NCI-H774 (cell line): ENCODE measurements around the gene FRMD4B.
"Not testable (repeated sequence)": the region's sequence is repeated elsewhere in the genome, so short reads cannot be mapped to it uniquely, and the experiment has no call there.

Experiments used
- DNase-seq: peaks from one replicate; lab custom pipeline; 2025; lab: John Stamatoyannopoulos, UW

Gene FRMD4B

DNA sequence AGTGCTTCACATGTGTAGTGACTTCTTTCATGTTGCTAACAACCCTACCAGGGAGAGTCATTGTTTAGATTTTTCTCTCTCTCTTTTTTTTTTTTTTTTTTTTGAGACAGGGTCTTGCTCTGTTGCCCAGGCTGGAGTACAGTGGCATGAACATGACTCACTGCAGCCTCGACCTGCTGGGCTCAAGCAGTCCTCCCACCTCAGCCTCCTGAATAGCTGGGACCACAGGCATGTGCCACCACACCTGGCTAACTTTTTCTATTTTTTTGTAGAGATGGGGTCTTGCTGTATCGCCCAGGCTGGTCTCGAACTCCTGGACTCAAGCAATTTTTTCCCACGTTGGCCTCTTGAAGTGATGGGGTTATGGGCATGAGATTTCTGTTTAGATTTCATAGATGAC, 63.4 kb downstream of the FRMD4B start:
- DNase-seq = not testable (repeated sequence)

DNA sequence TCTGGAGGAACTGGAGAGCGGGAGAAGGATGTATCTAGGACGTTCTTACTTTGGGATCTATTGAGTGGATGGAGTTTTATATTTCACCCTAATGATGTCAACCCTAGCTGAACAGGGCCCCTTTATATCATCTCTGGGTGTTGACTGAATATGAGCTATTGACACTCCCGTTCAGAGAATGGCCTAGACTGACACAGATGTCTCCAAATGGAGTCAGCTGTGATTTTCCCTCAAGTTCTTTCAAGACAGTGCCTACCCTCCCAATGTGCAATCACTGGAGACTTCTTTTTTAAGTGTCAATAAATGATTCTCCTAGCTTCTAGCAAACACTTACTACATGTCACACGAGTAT, 63.8 kb downstream of the FRMD4B start:
- DNase-seq = no peak

DNA sequence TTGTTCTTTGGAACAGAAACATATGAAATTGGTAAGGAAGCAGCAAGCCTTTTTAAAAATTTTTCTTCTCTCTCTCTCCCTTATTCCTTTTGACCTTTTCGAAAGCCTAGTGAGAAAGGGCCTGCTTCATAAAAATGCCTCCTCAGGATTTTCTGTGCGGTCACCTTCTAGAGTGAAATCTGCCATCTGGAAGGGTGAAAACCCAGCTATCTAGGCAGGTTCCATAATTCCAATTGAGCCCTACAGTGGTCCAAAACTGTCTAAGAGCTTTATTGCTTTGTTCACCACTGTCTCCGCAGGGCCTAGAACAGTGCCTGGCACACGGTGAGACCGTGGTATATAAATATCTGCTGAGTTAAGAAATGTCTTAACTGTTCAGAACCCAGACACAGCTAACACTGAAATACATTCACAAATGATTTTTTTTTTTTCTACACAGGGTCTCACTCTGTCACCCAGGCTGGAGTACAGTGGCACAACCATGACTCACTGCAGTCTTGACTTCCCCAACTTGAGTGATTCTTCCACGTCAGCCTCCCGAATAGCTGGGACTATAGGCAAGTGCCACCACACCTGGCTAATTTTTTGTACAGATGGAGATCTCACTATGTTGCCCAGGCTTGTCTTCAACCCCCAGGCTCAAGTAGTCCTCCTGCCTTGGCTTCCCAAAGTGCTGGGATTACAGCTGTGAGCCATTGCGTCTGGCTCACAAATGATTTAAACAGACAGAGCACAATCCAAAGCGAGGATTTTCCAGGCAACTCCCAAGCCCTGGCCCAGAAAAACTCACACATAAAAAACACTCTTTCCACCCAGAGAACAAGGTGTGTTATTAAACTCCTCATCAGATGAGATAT, 64.4 kb downstream of the FRMD4B start:
- DNase-seq = no peak

DNA sequence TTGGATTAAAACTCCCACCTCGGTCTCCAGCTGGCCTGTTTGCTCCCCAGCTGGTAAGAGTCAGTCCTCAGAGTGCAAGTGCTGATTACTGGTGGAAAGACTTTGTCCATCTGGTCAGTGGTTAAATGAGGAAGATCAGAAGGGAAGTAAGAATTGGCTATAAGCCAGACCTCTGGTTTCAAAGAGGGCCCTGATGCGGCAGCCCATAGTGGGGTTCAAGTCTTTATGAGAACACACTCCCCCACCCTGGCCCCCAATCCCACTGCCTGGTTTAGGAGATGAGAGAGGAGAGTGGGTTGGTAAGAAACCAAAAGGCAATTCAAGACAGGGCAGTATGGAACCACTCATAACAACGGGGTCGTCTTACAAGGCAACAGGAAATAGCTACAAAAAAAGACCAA, 65.0 kb downstream of the FRMD4B start:
- no peak for DNase-seq

DNA sequence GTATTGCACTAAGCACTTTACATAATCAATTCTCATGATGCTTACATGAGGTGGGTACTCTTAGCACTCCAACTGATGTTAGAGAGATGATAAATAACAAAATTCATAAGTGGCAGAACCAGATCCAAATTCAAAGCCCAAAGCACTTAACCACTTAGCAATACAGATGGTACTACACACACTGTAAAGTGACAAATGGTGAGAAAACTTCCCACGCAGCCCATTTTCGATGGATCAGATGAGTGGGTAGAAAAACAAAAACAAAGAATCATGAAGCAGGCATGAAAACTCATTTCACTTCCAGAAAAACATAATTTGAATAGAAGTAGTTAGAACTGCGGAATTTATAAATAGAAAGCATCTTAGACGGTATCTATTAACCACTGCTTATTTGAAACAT, 66.2 kb downstream of the FRMD4B start:
- DNase-seq = no peak

DNA sequence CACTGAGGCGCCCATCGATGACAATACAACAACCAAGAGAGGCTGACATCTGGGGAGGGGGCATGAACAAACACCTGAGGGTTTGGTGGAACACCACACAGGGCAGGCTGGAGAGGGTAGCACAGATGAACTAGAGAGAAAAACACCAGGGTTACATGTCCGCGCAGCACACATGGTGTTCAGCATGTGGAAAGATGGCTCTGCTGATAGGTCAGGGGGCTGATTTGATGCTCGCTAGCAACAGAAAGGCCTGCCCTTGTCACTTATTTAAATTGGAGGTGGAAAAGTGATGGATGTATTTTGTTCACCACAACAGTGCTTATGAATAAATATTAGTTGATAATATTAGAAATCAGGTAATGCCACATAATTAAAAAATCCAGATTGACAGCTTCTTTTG, 67.5 kb downstream of the FRMD4B start:
- no peak for DNase-seq

DNA sequence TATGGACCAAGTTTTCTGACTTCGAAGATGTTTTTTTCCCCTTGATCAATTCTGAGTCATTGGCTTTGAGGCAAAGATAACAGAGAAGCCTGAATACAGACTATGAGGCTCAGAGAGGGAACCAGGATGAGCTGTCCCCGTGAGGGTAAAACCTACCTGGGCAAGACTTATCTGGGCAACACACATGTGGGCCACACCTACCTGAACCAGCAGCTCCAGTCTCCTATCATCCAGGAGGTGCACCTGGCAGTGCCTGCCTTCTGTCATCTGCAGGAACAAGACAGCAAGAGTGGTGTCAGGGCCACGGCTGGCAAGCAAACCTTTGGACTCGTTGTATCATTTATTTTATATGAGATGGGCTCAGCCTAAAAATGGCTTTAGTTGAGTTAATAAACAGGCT, 72.6 kb downstream of the FRMD4B start:
- DNase-seq = no peak

DNA sequence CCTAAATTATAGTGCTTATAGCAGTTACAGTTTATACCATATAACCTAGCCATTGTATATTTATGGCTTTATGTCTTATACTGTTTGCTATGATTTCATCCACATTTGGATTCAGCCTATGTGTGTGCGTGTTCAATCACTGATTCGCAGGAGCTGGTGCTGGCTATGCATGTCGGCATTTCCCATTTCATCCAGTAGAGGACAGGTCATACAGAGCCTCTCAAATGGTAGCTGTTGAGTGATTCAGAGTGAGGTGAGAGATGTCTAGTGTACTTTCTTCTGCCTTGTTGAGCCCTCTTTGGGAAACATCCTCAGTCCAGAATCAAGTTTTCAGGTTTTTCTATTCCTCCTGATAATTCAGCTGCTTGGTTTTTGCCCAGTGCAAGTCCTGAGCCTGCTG, 76.1 kb downstream of the FRMD4B start:
- no peak for DNase-seq

DNA sequence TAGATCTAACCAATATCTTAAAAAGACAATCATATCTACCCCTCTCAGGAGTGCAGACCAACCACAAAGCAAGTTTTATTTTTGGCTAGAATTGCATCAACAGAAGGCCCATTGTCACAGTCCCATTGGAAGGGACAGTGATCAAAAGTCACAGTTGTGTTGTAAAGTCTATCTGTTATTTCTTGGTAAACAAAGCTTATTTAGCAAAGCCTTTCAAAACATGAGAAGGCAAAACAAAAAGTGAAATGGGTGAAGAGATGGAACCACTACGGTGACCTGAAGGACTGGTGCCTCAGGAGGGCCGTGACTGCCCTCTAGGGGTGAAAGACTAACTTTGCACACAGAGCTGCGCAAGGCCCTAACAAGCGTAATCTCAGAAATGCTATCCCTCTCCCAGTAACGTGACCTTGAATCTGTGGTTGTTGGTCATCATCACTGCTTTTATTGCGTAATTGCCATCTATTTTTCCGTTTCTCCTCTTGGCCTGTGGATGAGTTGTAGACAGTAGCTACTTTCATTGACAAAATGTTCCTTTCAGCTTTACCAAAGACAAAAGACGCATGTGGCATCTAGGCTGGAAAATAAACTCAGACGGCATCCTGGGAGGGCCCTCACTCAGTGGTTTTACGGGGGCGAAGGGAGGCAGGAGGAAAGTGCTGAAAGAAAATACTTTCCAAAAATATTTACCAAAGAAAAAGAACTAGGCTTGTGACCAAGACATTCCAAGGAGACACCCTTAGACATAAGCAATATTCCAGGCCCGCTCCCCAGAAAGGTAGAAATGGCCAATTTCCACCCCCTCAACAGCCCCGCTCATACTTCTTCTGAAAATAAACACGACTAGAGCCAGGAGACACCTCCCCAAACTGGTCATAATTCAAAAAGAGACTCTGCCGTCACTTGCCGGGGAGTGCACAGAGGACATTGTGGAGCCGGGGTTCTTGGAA, 79.4 kb downstream of the FRMD4B start:
- DNase-seq = peak; percentile 3

DNA sequence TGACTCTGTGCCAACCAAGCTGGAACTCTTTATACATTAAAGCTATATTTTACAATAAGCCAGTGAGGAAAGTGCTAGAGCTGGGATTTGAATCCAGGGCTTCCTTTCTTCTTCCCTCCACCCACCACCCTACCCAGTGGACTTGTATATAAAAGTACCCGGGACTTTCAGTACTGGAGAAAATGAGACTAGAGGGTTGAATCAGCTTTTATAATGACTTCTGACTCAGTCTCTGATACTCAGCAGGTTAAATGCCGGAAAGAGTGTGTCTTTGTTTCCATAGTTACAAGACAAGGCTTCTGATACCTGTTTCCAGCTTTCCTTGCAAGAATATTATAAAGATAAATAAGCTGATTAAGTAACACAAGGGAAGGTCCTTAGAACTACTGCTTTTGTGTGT, 80.9 kb downstream of the FRMD4B start:
- DNase-seq = no peak

DNA sequence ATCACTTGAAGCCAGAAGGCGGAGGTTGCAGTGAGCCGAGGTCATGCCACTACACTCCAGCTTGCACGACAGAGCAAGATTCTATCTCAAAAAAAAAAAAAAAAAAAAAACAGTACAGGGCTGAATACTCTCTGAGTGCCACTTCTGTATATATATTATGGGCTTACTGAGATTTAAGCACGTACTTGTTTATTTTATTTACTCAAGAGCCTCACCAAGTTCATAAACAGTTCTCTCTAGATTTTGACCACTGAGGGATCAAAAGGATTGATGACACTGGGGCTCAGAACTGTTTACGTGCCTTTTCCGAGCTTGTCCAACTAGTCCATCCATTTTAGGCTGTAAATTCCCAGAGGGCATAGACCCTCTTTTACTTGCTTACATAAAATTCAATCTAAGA, 81.5 kb downstream of the FRMD4B start:
- DNase-seq = no peak

DNA sequence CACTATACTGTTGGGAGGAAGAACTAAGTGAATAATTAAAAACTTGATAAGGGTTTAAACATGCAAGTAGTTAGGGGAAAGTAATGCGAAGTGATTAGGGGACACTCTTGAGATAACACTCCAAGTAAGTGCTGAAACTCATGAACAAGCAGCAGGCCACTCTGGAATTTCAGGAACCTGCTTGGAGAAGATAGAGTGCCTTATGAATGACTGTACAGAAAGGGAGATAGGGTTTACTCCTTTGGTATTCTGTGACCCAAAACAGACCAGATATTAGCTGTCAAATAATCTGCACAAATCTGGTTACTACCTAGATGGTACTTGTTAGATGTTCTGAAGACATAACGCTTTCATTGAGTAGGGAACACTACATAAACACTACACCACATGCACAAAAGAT, 85.6 kb downstream of the FRMD4B start:
- no peak for DNase-seq

DNA sequence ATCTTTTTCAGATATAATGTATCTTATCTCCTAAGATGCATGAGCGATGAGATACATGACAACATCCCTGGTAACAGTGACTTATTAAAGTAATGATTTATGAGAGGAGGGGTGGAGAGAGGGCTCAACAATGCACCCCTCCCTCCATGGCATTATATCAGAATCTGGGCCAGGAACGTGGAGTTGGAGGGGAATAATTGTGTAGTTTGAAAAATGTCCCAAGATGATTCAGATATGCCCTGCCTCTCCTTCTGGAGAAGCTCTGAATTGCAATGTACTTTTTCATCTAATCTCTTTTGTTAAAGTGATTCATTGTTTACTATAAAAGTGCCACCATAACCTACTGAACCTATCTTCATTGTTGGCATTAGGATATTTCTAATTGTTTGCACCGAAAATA, 86.5 kb downstream of the FRMD4B start:
- no peak for DNase-seq

DNA sequence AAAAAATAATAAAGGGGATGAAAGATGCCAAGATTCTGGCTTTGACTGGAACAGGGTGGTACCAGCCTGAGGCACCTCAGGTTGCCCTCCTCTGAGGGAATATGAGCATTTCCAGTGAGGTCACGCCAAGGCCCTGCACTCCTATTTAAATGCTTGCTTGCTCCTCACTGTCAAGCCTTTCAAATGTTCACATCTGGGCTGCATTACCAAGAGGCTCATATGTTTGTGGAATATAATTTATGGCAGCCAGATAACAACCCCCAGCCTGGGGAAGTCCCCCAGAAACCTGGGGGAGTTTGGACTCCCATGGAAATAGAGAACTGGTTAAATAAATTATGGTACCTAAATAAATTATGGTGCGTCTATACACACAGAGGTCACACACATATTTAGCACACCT, 88.4 kb downstream of the FRMD4B start:
- no peak for DNase-seq

DNA sequence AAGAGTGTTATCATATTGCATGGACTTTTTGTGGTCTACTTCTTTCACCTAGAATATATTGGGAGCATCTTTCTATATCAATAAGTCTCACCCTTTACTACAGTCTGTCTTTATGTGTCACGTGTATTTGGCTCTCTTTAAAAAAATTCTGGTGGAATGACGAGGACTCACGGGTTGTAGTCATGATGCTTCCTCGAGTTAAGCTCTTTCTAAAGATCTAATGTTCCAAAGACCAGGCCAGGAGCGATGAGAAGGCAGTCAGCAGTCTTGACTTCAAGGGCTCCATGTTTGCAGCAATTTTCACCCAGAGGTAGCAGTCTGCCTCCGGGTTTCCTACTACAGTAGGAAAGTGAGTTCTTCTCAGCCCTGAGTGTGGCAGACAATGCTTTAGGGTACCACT, 88.9 kb downstream of the FRMD4B start:
- DNase-seq = no peak

DNA sequence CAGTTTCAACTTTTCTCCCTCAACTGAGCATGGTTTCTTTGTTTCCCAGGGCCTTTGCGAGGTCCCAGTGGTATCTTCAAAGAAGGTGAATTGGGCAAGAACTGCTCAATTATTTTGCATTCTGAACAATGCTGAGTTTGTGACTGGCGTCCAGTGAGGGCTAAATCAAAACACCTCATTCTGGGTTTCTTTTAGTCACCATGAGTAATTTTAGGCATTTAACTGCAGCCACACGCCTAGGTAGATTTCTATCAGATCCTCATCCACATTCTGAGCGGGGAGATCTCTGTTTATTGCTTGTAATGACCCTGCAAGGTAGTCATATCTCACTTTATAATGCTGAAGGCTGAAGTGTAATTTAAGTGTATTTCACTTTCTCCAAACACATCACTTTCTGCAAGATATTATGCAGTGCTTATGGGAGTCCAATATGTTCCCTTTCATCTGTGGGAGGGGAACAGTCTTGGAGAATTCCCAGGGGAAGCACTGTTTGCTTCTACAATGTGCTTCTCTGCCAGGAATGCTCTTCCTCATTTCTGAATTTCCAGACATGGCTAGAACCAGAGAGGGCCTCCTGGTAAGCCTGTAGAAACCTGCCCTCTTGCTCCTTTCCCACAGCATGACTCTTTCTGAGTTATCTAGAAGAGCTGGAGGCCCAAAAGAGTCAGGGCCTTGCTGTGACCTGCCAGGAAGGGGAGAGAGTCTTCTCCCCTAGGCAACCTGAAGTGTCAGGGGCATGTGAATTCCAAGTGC, 91.7 kb downstream of the FRMD4B start:
- no peak for DNase-seq

DNA sequence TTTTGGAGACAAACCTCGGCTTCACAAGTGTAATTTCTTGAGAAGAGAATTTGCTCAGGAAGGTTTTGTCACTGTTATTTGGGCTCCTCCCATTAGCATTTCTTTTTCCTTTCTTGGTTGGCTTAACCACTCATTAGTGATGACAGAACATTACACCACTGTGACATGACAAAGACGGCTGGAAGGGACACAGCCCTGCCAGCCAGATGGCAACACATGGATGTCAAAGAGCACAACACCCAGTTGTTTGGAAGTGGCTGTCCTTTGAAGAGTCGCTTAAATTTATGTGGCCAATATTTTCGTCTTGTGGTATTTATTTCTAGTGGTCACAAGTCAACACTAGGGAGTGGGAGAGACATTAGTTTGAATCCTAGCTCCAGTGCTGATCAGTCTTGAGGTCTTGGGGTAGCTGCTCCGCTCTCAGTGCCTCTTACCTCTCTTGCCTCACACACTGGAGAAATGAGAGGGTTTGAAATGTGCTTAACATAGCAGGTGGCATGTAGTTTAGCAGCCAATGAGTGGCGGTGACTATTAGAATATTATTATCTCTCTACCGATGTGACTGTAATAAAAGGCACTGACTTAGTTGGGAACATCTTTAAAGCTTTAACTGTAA, 92.8 kb downstream of the FRMD4B start:
- DNase-seq = no peak

DNA sequence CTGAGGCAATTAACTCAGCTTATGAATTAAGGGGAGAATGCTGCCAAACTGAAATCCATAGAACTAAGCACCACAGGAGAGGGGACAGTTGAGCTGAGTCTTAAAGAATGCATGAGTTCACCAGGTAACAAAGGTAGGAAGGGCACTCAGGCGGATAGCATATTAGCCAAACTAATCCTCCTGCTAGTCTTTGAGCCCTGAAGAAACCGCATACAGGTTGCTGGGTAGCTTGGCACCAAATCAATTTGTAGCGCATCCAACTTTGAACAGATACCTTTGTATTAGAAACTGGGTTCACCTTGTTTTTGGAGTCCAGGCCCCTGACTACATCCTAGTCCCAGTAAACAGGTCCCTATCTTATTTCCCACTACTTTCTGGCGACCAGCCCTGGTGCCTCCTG, 93.7 kb downstream of the FRMD4B start:
- no peak for DNase-seq

DNA sequence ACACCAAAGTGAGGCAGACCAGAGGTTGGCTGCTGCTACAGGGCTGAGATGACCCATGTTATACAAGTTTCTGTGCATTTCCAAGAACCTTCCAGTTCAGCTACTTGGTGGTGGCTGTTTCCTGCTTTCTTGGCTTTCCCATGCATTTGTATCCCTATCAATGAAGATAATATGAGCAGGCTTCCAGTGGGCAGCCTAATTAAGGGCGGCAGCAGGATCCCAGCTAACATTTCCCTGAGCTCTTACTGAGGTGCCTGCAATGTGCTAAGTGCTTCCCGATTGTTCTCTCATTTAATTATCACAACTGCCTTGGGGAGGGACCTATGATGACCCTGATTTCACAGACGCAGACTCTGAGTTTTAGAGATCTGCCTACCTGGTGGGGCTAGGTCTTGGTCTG, 95.5 kb downstream of the FRMD4B start:
- no peak for DNase-seq

DNA sequence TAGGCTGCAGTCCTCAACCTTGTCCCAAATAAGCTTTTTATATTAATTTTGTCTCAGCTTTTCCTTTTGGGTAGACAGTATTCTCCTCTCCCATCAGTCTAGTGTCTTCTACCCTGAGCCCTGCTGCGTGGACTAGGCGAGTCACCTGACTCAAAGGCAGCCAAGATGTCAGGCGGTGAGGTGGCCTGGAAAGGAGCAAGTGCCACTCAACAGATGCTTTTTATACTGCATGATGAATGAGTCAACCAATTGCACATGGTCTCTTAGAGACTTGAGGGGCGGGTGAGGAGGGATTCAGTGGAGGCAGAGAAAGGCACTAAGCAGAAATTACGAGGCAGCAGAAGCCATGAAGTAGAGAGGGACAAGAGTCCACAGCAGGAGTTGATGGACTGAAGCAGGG, 95.9 kb downstream of the FRMD4B start:
- DNase-seq = no peak

DNA sequence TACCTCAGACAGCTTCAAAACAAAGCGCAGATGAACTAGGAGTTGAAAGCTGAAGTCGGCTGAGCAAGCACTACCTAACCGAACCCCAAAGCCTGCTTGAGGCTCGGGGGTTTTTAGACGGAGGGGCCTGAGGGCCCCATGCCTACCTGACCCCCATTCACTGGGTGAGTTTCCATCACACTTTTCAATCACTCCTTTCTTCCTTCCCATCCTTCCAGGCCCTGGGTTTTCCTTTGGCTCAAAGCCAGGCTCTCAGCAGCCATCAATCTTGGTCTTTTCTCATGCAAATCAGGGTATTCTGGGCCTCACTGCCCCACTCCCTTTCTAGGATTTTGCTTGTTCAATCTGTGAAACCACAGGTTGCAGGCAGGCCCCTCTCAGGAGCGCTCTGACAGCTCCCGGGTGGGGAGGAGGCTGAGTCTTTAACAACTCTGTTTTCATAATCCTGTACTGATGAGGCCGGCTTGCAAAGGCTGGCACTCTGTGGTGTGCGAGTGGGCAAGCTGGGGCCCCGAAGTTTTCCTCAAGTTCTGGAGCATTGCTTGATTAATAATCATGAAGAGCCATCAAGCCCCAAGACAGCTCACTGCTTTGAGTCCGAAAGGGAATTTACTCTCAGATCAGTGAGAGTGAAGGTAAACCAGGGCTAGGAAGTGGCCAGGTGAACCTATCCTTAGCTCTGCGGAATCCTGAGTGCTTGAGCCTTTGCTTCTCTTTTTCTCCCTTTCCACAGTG, 97.6 kb downstream of the FRMD4B start:
- no peak for DNase-seq
